ENCODE measurements around the gene ACACB. TPM values are rescaled to one million over a fixed set of nuclear protein-coding genes. Genes with fewer than 3 reads are reported as not detected.

Gene ACACB
- polyA plus RNA-seq, 6 donors from 2014 or later = 1.3 to 4.8 (median 4.0) TPM; not detected in 1

GRCh38 chr12:109293106-109293505 is 176.7 kb downstream of the ACACB start:
- H3K4me3 Mint-ChIP-seq = no peak overlapping the region
- no peaks in the 10 kb centered on the region for H3K36me3 Mint-ChIP-seq
- no peak overlapping the region for H3K27ac Mint-ChIP-seq
- ATAC-seq (ENCODE audit: low read depth in 2 of 2) (no peak), DNase-seq (no peak)
- peaks cover 0 to 6% (median 2%) of the 10 kb centered on the region in 3 donors for H3K4me1 Mint-ChIP-seq
- peaks cover 18 to 67% (median 60%) of the 10 kb centered on the region in 3 donors for H3K27me3 Mint-ChIP-seq
- H3K9me3 Mint-ChIP-seq = peaks cover 0 to 4% (median 3%) of the 10 kb centered on the region in 7 donors

- H3K36me3 Mint-ChIP-seq = no peaks in the 10 kb centered on the region
- H3K4me1 Mint-ChIP-seq = peaks cover 0 to 6% (median 2%) of the 10 kb centered on the region in 3 donors
- no peak for DNase-seq
- no peak overlapping the region for H3K27ac Mint-ChIP-seq
- H3K27me3 Mint-ChIP-seq = peaks cover 19 to 62% (median 60%) of the 10 kb centered on the region in 3 donors
- H3K9me3 Mint-ChIP-seq = peaks cover 0 to 3% (median 0%) of the 10 kb centered on the region in 7 donors
- no peak for ATAC-seq (ENCODE audit: low read depth in 2 of 2)
- peak overlapping the region in 1 of 8 donors; percentile 57 for H3K4me3 Mint-ChIP-seq
Measured at GRCh38 chr12:109294286-109294796, 178.0 kb downstream of the ACACB start.

GRCh38 chr12:109295764-109296425 is 179.5 kb downstream of the ACACB start:
- ATAC-seq (ENCODE audit: low read depth in 2 of 2) (no peak), DNase-seq (no peak)
- Mint-ChIP-seq H3K4me1 (peaks cover 0 to 6% (median 2%) of the 10 kb centered on the region in 3 donors), H3K4me3 (peak overlapping the region in 1 of 8 donors; percentile 74), H3K27ac (no peak overlapping the region), H3K36me3 (no peaks in the 10 kb centered on the region), H3K27me3 (peaks cover 16 to 52% (median 50%) of the 10 kb centered on the region in 3 donors), H3K9me3 (peaks cover 0 to 1% (median 0%) of the 10 kb centered on the region in 7 donors)

- no peak for DNase-seq
- ATAC-seq (ENCODE audit: low read depth in 2 of 2) = no peak
- peaks cover 0 to 1% (median 0%) of the 10 kb centered on the region in 7 donors for H3K9me3 Mint-ChIP-seq
- H3K27me3 Mint-ChIP-seq = peaks cover 20 to 50% (median 47%) of the 10 kb centered on the region in 3 donors
- no peak overlapping the region for H3K27ac Mint-ChIP-seq
- no peaks in the 10 kb centered on the region for H3K36me3 Mint-ChIP-seq
- H3K4me3 Mint-ChIP-seq = no peak overlapping the region
- peaks cover 0 to 3% (median 2%) of the 10 kb centered on the region in 3 donors for H3K4me1 Mint-ChIP-seq
Measured at GRCh38 chr12:109296431-109296830, 180.0 kb downstream of the ACACB start.

- ATAC-seq (ENCODE audit: low read depth in 2 of 2) (no peak), DNase-seq (no peak)
- Mint-ChIP-seq H3K27ac (no peak overlapping the region), H3K4me3 (no peak overlapping the region), H3K4me1 (no peaks in the 10 kb centered on the region), H3K9me3 (peaks cover 0 to 2% (median 0%) of the 10 kb centered on the region in 7 donors), H3K27me3 (peaks cover 22 to 59% (median 46%) of the 10 kb centered on the region in 3 donors), H3K36me3 (no peaks in the 10 kb centered on the region)
Measured at GRCh38 chr12:109299849-109300248, 183.5 kb downstream of the ACACB start.

GRCh38 chr12:109301643-109302168 is 185.3 kb downstream of the ACACB start:
- no peak for ATAC-seq (ENCODE audit: low read depth in 2 of 2)
- Mint-ChIP-seq H3K4me3 (no peak overlapping the region), H3K4me1 (no peaks in the 10 kb centered on the region), H3K27me3 (peaks cover 30 to 61% (median 47%) of the 10 kb centered on the region in 3 donors), H3K9me3 (peaks cover 0 to 2% (median 0%) of the 10 kb centered on the region in 7 donors), H3K27ac (no peak overlapping the region), H3K36me3 (no peaks in the 10 kb centered on the region)
- no peak for DNase-seq

DNA sequence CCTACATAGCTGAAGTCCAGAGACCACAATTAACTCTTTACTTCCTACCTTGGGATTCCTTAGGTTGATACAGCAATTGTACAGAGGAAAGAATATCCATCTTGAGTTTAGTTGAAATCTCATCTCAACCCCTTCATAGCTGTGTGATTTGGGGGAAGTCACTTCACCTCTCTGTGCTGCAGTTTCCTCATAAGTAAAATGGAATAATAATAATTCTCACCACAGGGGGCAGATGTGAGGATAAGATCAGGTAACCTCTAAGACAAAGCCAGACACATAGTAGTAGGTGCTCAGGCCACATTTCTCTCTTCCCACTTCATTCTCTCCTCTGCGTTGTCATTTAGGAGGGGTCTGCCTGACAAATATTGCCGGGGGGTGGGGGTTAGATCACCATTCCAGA is 186.0 kb downstream of the ACACB start:
- Mint-ChIP-seq H3K4me3 (no peak overlapping the region), H3K27me3 (peaks cover 34 to 63% (median 53%) of the 10 kb centered on the region in 3 donors), H3K36me3 (no peaks in the 10 kb centered on the region), H3K9me3 (peaks cover 0 to 2% (median 0%) of the 10 kb centered on the region in 7 donors), H3K27ac (no peak overlapping the region), H3K4me1 (no peaks in the 10 kb centered on the region)
- ATAC-seq (ENCODE audit: low read depth in 2 of 2) (no peak), DNase-seq (no peak)

GRCh38 chr12:109302770-109303169 is 186.4 kb downstream of the ACACB start:
- H3K36me3 Mint-ChIP-seq = no peaks in the 10 kb centered on the region
- H3K27me3 Mint-ChIP-seq = peaks cover 38 to 67% (median 57%) of the 10 kb centered on the region in 3 donors
- peaks cover 0 to 2% (median 0%) of the 10 kb centered on the region in 7 donors for H3K9me3 Mint-ChIP-seq
- no peak overlapping the region for H3K4me3 Mint-ChIP-seq
- ATAC-seq (ENCODE audit: low read depth in 2 of 2) (no peak), DNase-seq (no peak)
- H3K4me1 Mint-ChIP-seq = no peaks in the 10 kb centered on the region
- H3K27ac Mint-ChIP-seq = no peak overlapping the region

GRCh38 chr12:109304485-109304884 is 188.1 kb downstream of the ACACB start:
- peaks cover 0 to 2% (median 0%) of the 10 kb centered on the region in 7 donors for H3K9me3 Mint-ChIP-seq
- no peaks in the 10 kb centered on the region for H3K36me3 Mint-ChIP-seq
- ATAC-seq (ENCODE audit: low read depth in 2 of 2) (no peak), DNase-seq (no peak)
- no peak overlapping the region for H3K27ac Mint-ChIP-seq
- H3K27me3 Mint-ChIP-seq = peaks cover 43 to 80% (median 66%) of the 10 kb centered on the region in 3 donors
- H3K4me1 Mint-ChIP-seq = peaks cover 2 to 4% (median 4%) of the 10 kb centered on the region in 3 donors
- H3K4me3 Mint-ChIP-seq = no peak overlapping the region

DNA sequence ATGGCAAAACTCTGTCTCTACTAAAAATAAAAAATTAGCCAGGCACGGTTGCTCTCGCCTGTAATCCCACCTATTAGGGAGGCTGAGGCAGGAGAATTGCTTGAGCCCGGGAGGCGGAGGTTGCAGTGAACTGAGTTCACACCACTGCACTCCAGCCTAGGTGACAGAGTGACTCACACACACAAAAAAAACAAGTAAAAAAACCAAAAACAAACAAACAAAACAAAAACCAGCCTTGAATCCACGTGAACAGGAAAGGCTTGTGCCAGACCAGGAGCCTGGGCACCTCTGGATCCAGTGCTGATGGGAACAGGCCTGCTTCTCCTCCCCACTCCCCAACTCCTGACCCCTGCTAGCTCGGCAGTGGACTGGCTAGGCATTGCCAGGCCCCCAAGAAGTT is 189.2 kb downstream of the ACACB start:
- peaks cover 49 to 86% (median 73%) of the 10 kb centered on the region in 3 donors for H3K27me3 Mint-ChIP-seq
- H3K36me3 Mint-ChIP-seq = no peaks in the 10 kb centered on the region
- no peak overlapping the region for H3K4me3 Mint-ChIP-seq
- peaks cover 0 to 2% (median 0%) of the 10 kb centered on the region in 7 donors for H3K9me3 Mint-ChIP-seq
- ATAC-seq (ENCODE audit: low read depth in 2 of 2) (no peak), DNase-seq (no peak)
- H3K27ac Mint-ChIP-seq = no peak overlapping the region
- peaks cover 5 to 9% (median 8%) of the 10 kb centered on the region in 3 donors for H3K4me1 Mint-ChIP-seq

DNA sequence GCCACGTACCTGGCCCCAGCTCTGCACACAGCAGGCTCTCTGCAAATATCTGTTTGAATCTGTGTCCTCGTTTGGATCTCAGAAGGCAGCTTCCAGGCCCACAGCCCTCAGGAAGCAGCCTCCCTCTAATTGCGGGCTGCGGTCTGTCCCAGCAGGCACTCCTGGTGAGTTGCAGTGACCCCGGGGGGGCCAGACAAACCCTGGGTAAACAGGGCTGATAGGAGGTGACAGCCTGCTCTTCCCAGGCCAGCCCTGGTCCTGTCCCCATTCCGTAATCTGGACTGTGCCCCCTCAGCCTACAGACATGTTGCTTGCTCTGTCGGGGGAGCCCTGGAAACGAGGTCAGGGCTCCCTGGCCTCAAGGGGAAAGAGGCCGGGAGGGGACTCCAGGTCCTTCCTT is 190.7 kb downstream of the ACACB start:
- peaks cover 49 to 86% (median 76%) of the 10 kb centered on the region in 3 donors for H3K27me3 Mint-ChIP-seq
- peaks cover 0 to 1% (median 0%) of the 10 kb centered on the region in 7 donors for H3K9me3 Mint-ChIP-seq
- no peak overlapping the region for H3K27ac Mint-ChIP-seq
- H3K36me3 Mint-ChIP-seq = no peaks in the 10 kb centered on the region
- peaks cover 8 to 12% (median 11%) of the 10 kb centered on the region in 3 donors for H3K4me1 Mint-ChIP-seq
- no peak for ATAC-seq (ENCODE audit: low read depth in 2 of 2)
- DNase-seq = no peak
- no peak overlapping the region for H3K4me3 Mint-ChIP-seq

GRCh38 chr12:109308534-109309380 is 192.4 kb downstream of the ACACB start, which contains the start of gene FOXN4:
Gene FOXN4, minus strand, starts transcription at chr12:109309284. Its CDS starts 963 bp downstream, at chr12:109308321.
- H3K4me1 Mint-ChIP-seq = peaks cover 8 to 12% (median 11%) of the 10 kb centered on the region in 3 donors
- peak within 1 kb of the TSS; percentile 64 to 93 (median 88) for H3K4me3 Mint-ChIP-seq
- H3K27me3 Mint-ChIP-seq = peaks cover 44 to 79% (median 71%) of the 10 kb centered on the region in 3 donors
- no peaks in the 10 kb centered on the region for H3K36me3 Mint-ChIP-seq
- no peak for DNase-seq
- peak within 1 kb of the TSS in 1 of 6 donors; percentile 44 for H3K27ac Mint-ChIP-seq
- no peak for ATAC-seq (ENCODE audit: low read depth in 2 of 2)
- H3K9me3 Mint-ChIP-seq = no peaks in the 10 kb centered on the region

All from naive B cell (primary cell).